HG03039 (cell line): ENCODE data around the gene SNCB.

Experiments
- ATAC-seq: cut with Tn5 transposase; IDR thresholded peaks from one replicate; pipeline ENCODE4 v1.9.1; 2021; ENCODE audit warnings: mild to moderate bottlenecking, moderate library complexity; ENCODE audit not compliant: unreplicated experiment

The SNCB gene

GRCh38 chr5:176625966-176626875 lies 4.1 kb downstream of the SNCB start:
- no peak for ATAC-seq

DNA sequence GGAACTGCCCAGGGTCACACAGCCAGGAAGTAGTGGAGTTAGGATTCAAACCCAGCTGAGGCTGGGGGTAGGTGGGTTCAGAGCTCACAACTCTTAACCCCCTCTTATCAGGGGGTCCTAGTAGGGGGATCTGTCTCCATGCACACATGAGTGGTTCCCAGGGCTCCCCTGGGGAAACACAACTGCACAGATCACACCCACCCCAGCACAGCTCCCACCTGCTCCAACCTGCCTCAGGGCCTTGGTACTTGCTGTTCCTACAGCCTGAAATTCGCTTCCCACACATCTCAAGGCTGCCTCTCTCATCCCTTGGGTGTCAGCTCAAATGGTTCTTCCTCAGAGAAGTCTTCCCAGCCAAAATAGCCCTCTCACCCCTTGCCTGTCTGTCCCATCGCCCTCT lies 4.8 kb downstream of the SNCB start:
- ATAC-seq = no peak

DNA sequence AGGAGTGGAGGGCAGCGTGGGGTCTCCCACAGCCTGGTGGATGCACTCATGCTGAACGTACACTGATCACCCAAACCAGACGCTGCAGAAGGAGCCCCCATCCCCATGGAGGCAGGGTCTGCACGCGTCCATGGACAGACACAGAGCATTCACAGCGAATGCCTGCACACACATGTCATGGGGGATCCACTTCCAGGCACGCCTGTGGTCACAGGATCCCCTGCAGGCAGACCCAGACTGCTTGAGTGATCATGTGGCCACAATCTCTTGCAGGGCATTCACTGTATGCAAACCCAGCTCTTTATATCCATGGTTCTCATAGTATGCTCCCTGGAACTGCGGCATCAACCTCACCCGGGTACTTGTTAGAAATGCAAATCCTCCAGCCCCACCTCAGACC lies 5.4 kb downstream of the SNCB start:
- no peak for ATAC-seq

DNA sequence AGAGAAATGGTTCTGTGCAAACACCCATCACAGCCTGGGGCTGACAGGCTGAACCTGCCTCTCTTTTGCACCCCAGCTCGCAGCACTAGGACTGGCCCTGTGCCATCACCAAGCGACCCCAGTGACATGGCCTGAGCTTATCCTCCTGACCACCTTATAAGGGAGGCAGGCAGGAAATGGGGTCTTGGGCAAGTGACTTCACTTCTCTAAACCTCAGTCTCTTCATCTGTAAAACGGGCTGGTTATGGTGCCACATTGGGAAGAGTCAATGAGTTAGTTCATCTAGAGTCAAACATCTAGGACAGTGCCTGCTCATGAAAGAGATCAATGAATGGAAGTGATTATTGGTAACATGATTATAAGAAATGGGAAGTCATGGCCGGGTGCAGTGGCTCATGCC lies 6.2 kb downstream of the SNCB start:
- no peak for ATAC-seq

DNA sequence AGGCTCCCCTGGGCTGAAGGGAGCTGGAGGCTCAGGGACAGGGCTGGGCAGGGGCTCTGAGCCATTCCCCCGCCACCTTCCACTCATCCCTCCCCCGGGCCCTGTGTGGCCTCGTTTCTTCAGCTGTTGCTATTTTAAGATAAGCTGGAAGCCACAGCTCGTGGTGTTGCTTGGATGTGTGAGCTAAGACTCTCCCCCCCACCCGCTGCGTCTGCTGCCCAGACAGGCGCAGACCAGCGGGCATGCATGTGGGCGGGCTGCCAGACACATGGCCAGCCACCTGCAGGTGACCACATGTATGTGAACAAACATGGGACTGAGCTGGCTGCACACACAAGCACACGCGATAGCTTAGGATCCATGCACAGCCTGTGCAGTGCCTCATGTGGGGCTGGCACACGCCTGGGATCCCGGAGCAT lies 8.7 kb downstream of the SNCB start:
- no peak for ATAC-seq

GRCh38 chr5:176620333-176620981 lies 9.9 kb downstream of the SNCB start:
- no peak for ATAC-seq

- ATAC-seq = no peak
Observed at GRCh38 chr5:176619569-176620332, 10.6 kb downstream of the SNCB start.

GRCh38 chr5:176619203-176619568 lies 11.1 kb downstream of the SNCB start:
- ATAC-seq = no peak

DNA sequence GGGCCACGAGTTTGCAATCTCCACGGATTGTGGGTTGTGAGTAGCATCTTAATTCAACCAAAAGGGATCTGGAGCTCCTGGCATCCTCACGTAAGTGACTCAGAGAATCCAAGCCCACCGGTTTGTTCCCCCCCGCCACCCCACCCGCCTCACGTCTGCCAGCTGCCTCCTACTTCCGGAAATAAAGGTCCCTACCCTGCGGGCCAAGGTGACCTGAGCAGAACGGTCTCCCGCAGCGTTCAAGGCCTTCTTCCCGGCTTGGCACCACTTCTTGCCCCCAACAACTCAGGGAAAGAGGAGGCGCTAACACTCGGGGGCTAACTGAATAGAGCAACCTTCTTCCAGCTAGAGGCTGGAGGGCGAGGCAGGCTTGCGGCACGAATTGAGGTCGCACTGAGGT lies 11.6 kb downstream of the SNCB start:
- no peak for ATAC-seq

- ATAC-seq = no peak
Observed at GRCh38 chr5:176616511-176616910, 13.8 kb downstream of the SNCB start.

DNA sequence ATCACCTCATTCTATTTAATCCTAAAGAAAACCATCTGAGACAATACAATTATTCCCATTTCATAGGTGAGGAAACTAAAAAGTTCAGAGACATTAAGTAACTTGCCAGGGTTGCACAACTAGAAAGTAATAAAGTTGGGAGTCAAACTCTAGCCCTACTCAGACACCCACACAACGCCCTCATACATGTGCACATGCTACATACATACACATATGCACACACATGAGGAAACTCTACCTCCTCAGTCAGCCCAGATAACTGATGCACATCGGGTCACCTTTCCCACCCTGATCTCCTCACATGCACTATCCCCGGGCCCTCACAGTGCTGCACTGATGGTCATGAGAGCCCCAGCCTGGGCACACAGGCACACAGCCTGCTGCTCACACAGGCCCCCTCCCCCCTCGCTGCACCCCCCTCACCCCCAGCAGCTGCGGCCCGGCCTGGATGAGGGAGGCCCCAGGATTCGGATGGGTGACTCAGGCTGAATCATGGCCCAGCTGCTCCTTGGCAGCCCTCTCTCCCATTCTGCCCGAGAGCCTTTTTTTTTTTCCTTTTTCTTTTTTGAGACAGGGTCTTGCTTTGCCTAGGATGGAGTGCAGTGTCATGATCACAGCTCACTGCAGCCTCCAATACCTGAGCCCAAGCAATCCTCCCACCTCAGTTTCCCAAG lies 15.4 kb downstream of the SNCB start:
- ATAC-seq = no peak

DNA sequence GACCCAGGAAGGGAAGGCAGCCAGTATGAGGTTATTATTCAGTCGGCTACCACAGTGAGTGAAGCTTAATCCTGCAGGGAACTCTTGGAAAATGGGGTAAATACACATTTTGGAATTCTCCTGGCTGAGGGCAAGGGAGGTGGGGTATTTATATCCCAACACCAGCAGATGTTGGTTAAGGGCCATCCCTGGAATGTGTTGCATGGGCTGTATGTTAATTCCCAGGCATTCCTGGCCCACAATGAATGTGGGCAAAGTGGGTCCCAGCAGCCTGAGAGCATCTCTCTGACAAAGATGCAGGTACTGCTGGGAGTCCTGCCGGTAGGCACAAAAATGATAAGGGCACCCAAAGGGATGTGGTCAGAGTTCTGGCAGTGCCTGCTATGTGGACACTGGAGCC lies 17.5 kb downstream of the SNCB start:
- ATAC-seq = no peak

DNA sequence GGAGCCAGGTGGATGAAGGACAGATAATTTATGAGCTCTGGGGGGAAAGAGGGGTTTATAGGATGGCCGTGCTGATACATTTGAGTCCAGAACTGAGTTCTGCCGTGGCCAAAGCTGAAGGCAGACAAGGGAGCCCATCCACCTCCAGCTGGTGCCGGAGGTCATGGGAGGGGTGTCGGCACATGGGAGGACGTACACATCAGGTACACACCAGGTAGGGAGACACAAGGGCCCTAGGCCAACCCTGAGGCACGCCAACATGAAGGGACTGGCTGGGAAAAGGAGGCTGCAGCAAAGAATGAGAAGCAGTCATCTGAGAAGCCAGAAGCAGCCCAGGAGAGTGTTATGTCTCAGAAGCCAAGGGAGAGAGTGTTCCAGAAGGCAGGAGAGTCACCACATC lies 18.3 kb downstream of the SNCB start:
- ATAC-seq = no peak

DNA sequence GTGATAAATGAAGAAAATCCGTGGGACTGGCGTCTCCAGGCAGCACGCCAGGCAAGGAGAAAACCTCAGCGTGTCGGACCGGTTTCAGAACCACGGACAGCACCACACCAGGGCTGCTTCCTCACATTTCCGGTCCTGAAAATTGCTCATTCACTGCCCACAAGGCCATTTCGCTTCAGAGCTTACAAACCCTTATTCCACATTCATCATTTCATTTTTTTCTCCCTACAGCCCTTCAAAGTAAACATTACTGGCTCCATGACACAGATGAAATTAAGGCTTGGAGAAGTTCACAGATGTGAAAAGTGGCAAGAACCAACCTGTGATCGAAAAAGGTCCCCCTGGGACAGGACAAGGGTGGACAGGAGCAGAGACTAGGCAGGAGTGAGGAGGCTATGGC lies 18.9 kb downstream of the SNCB start:
- ATAC-seq = no peak

- peak; percentile 12 for ATAC-seq
Observed at GRCh38 chr5:176610435-176610773, 19.9 kb downstream of the SNCB start.

DNA sequence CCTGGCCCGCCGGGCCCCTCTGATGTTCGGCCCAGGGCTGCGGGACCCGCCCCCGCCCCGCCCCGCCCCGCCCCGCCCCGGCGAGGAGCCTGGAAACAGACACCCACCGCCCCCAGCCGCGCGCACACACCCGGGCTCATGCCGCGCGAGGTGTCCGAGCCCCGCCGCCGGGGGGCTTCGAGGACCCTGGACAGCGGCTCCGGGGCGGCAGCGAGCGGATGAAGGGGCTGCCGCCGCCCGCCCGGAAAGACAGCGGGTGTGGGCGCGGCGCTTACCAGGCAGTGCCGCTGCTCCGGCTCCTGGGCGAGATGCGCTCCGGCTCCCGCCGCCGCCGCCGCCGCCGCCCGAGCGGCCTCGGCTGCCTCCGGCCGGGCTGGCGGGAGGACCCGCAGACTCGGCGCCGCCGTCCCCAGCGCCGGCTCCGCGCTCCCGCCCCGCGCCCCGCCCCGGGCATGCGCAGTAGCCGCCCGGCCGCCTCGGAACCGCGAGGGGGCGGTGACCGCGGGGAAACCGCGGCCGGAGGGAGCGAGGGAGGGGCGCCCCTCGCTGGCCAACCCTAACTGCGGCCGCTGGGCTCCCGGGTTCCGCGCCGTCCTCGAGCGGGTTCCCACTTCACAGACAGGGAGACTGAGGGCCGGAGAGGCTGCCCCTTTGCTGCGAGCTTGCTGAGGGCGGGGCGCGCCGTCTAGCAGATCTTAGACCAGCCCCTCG lies 20.5 kb downstream of the SNCB start, which contains the start of gene GPRIN1:
TSS of gene GPRIN1 (minus strand) at position 433 of the 711 bp plus-strand sequence. CDS start 10,322 bp downstream, outside the sequence.
- ATAC-seq = peak; percentile 56

- ATAC-seq = no peak
Observed at GRCh38 chr5:176608937-176609723, 21.2 kb downstream of the SNCB start.

GRCh38 chr5:176608142-176608705 lies 22.1 kb downstream of the SNCB start:
- no peak for ATAC-seq

- no peak for ATAC-seq
Observed at GRCh38 chr5:176606875-176607274, 23.5 kb downstream of the SNCB start.
